GM21390 (cell line): ENCODE measurements around the gene ATG4D.
"Not testable (repeated sequence)": the region's sequence is repeated elsewhere in the genome, so short reads cannot be mapped to it uniquely, and the experiment has no call there.

ENCODE experiments used
- ATAC-seq: cut with Tn5 transposase; IDR thresholded peaks from one replicate; pipeline ENCODE4 v1.9.1; 2021; ENCODE audit not compliant: unreplicated experiment

ATG4D gene

DNA sequence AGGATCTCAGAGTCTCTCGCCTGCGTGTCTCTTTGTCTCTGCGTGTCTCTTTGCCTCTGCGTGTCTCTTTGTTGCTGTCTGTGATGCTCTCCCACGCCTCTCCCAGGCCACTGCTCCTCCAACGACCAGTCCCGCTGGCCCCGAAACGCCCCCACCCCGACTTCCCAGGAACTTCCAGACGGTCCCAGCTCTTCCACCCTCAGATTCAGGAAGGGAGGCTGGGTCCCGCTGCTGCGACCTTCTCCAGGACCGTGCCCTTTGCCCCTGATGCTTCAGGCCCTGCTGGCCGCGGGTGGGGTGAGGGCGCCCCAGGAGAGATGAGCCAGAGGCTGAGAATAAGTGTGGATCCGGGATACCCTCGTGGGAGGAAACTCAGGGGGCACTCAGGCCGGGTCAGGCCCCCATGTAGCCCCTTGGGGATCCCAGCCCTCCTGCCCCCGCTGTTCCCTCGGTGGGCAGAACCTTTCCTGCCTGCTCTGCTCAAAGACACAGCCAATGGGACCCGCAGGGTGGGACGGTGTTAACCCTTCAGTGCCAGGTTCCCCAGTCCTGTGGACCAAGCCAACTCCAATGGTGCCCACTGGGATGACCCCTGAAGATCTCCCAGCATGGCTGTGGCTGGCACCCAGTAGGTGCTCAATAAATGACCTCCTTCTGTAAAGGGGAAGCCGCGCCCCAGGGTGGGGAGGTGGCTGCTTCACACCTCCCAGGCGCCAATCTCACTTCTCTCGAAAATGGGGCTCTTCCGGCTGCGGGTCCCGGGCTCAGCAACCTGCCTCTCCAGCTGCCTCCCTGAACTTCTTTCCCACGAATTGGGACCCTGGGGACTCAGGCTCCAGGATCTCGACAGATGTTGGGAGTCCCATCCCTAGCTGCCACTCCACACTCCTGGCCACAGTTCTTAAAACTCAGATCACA, 25.0 kb upstream of the ATG4D start:
- ATAC-seq = no peak

DNA sequence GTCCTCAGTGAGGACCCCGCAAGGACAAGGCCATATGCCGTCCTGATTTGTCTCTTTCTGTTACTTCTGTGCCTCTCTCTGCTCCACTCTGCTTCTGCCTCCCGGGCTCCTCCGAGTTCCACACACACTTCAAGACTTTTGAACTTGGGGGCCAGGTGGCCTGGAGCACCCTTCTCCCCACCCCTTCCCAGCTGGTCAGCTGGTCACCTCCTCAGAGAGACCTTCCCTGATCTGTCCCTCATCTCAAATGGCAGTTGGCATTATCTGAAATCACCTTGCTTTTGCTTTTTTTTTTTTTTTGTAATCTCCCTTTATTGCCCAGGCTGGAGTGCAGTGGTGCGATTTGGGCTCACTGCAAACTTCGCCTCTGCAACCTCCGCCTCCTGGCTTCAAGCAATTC, 24.3 kb upstream of the ATG4D start:
- ATAC-seq = no peak

DNA sequence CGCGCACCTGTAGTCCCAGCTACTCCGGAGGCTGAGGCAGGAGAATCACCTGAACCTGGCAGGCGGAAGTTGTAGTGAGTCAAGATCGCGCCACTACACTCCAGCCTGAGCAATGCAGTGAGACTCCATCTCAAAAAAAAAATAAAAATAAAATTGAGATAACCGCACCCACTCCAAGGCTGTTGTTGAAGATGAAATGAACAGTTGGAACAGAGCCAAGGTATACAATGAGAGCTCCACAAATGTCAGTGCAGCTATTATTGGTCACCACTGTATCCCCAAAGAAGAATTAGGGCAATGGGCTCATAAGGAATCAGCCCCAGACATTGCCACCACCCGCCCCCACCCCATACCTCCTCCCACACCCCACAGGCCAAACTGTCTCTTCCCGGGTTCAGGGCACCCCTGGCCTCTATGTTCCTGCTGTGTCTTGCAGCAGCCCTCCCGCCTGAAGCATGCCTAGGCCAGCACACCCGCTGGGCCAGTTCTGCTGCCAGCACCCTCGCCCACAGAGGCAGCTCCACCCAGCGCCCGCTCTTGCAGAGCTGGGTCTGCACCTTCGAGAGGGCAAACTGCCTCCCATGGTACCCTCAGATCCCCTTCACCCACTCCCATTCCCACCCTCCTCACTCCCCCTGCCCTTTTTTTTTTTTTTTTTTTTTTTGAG, 22.9 kb upstream of the ATG4D start:
- ATAC-seq = no peak

DNA sequence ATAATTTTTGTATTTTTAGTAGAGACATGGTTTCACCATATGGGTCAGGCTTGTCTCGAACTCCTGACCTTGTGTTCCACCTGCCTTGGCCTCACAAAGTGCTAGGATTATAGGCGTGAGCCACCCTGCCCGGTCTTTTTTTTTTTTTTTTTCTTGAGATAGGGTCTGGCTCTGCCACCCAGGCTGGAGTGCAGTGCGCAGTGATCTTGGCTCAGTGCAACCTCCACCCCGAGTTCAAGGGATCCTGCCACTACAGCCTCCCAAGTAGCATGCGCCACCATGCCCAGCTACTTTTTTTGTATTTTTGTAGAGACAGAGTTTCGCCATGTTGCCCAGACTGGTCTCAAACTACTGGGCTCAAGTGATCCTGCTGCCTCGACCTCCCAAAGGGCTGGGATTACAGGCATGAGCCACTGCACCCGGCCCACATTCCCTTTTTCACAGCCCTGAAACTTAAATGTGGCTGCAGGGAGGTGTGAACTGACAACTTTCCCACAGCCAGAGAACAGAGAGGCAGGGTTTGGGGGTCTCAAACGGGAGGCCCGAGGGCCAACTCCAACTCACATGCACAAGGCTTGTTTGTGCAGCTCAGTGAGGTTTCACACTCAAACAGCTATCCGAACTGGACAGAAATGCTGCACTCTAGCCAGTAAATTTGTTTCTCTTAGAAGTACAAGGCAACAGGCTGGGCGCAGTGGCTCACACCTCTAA, 22.1 kb upstream of the ATG4D start:
- ATAC-seq = no peak

DNA sequence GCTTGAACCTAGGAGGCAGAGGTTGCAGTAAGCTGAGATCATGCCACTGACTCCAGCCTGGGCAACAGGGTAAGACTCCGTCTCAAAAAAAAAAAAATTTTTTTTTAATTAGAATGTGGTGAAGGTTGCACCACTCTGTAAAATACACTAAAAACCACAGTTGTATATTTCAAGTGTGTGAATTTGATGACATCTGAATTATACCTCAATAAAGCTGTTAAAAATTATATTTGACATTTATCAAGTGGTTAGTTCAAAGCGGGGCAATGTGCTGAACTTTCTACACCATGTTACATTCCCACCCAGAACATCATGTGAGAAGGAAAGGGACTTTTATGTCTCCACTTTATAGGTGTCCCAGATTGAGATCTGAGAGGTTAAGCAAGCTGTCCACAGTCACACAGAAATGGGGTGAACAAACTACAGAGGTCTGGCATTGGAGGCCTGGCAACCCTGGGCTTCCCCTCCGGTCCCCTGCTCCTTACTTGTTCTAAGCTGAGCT, 20.5 kb upstream of the ATG4D start:
- ATAC-seq = no peak

DNA sequence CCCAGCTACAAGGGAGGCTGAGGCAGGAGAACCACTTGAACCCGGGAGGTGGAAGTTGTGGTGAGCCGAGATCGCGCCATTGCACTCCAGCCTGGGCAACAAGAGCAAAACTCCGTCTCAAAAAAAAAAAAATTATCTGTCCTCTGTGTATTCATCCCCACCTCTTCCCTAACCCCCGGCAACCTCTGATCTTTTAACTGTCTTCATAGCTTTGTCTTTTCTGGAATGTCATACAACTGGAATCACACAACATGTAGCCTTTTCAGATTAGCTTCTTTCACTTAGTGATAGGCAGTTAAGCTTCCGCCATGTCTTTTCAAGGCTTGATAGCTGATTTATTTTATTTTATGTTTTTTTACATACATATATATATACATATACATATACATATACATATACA, 18.1 kb upstream of the ATG4D start:
- no peak for ATAC-seq

DNA sequence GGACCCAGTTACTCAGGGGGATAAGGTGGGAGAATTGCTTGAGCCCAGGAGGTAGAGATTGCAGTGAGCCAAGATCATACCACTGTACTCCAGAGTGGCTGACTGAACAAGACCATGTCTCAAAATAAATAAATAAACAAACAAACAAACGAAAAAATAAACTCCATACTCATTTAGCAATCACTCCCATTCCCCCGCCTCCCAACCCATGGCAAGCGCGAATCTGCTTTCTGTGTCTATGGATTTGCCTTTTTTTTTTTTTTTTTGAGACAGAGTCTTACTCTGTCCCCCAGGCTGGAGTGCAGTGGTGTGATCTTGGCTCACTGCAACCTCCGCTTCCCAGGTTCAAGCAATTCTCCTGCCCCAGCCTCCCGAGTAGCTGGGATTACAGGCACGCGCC, 16.8 kb upstream of the ATG4D start:
- not testable (repeated sequence) for ATAC-seq

DNA sequence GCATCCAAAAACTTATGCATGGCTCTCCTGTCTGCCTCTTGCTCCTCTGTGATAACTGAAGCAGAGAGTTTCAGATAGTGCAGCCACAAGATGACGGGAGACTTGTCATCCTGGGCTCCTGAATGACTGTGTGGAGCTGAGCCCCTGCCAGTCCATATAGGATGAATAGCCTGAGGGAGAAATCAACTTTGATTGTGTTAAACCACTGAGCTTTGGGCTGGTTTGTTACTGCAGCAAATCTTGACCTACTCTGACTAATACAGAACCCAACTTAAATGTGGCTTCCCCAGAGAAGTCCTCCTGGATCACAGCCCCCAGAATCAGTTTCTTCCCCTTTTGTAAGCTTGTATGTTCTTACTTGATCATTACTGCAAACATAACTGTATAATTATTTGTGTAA, 11.2 kb upstream of the ATG4D start:
- ATAC-seq = no peak

DNA sequence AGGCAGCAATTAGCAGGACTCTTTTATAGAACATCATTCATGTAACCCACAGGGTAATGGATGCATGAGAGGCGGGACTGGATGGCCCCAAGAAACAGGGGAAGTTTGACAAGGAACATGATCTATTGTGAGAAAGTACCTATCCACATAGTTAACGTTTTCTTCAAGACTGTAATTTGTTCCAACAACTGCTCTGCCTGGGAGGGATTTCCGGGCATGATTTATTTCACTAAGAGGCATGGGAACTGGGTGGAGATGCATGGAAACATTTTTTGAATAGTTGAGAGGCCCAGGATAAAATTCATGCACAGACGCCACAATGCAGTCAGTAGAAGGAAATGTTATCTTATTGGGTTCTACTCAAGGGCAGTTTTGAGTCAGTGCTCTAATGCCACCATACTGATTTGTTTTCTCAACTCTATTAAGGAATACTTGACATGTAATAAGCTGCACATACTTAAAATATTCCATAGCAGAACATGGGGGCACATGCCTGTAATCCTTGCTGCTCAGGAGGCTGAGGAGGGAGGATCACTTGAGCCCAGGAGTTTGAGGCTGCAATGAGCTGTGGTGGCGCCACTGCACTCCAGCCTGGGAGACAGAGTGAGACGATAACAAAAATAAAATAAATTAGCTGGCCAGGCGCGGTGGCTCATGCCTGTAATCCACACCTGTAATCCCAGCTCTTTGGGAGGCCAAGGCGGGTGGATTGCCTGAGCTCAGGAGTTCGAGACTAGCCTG, 9.9 kb upstream of the ATG4D start:
- no peak for ATAC-seq

DNA sequence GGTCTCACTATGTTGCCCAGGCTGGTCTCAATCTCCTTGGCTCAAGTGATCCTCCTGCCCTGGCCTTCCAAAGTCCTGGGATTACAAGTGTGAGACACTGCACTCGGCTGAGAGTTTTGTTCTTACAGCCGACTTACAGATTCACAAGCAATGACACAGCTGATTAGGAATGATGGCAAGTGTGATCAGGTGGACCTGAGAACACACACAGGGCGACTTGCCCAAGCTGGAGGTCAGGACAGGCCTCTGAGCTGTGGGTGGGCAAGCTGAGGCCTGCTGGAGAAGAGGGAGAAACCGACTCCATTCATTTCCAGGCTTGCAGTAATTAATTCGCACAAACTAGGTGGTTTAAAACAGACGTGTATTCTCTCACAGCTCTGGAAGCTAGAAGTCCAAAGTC, 8.1 kb upstream of the ATG4D start:
- ATAC-seq = no peak

DNA sequence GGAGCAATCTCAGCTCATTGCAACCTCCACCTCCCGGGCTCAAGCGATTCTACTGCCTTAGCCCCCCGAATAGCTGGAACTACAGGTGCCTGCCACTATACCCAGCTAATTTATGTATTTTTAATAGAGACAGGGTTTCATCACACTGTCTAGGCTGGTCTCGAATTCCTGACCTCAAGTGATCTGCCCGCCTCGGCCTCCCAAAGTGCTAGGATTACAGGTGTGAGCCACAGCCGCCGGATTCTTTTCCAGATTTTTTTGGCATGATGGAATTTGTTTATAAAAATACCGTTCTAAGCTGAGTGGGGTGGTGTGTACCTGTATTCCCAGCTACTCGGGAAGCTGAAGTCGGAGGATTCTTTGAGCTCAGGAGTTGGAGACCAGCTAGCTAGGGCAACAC, 6.0 kb upstream of the ATG4D start:
- no peak for ATAC-seq

DNA sequence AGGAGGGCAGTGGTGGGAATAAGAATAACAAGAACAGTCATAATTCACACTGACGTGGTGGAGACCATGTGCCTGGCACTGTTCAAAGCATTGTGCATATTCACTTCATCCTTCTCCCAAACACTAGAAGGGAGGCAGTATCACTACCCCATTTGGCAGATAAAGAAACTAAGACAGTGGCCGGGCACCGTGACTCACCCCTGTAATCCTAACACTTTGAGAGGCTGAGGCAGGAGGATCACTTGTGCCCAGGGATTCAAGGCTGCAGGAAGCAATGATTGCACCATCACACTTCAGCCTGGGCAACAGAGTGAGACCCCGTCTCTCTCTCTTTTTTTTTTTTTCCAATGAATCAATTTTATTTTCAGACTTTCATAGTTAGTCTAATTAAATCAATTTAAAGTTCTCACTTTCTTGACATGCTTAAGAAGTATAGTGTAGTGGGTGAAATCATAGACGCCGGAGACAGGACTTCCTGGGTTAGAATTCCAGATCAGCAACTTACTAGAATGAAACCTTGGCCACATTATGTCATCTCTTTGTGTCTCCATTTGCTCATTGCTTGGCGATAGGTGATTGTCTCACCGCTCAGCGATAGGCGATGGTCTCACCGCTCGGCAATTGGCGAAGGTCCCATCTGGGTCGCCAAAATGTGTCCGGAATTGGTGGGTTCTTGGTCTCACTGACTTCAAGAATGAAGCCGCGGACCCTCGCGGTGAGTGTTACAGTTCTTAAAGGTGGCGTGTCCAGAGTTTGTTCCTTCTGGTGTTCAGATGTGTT, 5.3 kb upstream of the ATG4D start:
- ATAC-seq = no peak

DNA sequence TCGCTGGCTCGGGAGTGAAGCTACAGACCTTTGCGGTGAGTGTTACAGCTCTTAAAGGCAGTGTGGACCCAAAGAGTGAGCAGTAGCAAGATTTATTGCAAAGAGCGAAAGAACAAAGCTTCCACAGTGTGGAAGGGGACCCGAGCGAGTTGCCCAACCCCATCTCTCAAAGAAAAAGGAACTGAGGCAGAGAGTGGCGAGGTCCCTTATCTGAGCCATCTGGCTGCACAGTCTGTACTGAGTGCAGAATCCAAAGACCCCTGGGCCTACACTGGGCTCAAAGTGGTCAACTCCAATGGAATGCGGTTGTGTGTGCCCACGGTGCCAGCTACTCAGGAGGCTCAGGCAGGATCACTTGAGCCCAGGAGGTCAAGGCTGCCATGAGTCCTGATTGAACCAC, 4.7 kb upstream of the ATG4D start:
- not testable (repeated sequence) for ATAC-seq

DNA sequence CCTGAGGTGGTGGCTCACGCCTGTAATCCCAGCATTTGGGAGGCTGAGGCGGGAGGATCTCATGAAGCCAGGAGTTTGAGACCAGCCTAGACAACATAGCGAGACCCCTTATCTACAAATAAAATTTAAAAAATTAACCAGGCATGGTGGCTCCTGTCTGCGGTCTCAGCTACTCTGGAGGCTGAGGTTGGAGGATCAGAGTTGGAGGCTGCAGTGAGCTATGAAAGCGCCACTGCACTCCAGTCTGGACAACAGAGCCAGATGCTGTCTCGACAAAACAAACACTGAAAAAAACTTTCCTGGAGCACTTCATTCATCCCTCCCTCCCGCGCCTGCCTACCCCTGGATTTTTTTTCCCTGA, 665 bp upstream of the ATG4D start:
- no peak for ATAC-seq

DNA sequence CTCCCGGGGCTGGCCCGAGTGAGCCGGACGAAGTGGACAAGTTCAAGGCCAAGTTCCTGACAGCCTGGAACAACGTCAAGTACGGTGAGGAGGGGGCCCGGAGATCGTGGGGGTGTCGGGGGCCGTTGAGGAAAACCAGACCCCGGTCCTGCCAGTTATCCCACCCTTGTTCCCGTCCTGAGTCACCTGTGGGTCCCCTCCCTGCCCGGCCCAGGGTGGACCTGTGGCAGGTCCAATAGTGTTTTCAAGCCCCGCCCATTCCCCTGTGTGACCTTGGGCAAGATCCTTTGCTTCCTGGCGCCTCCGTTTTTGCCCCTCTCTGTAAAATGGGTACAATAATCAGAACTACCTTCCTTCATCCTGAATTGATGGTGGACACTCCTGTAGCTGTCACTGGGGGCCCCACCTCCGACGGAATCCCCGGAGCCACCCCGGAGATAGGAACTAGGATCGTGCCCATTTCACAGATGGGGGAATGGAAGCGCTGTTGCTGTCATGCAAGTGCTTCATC, 593 bp downstream of the ATG4D start:
- ATAC-seq = no peak

DNA sequence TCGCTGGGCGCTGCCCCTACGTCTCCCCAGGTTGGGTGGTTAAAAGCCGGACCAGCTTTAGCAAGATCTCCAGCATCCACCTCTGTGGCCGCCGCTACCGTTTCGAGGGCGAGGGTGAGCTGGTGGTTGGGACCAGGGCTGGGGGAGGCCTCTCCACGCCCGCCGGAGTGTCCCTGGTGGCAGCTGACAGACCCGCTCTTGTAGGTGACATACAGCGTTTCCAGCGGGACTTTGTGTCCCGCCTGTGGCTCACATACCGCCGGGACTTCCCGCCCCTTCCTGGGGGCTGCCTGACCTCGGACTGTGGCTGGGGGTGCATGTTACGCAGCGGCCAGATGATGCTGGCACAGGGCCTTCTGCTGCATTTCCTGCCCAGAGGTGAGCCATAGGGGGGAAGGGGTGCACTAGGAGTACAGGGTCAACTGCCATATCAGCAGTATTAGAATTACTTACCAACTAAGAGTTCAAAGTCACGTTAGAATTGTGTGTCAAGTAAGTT, 1.1 kb downstream of the ATG4D start:
- ATAC-seq = no peak

DNA sequence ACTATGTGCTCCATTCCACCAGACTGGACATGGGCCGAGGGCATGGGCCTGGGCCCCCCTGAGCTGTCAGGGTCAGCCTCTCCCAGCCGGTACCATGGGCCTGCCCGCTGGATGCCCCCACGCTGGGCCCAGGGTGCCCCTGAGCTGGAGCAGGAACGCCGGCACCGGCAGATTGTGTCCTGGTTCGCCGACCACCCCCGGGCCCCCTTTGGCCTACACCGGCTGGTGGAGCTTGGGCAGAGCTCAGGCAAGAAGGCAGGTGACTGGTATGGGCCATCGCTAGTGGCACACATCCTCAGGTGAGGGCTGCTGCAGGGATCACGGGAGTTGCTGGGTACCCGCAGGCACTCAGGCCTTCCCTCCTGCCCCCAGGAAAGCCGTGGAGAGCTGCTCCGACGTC, 3.1 kb downstream of the ATG4D start:
- no peak for ATAC-seq

DNA sequence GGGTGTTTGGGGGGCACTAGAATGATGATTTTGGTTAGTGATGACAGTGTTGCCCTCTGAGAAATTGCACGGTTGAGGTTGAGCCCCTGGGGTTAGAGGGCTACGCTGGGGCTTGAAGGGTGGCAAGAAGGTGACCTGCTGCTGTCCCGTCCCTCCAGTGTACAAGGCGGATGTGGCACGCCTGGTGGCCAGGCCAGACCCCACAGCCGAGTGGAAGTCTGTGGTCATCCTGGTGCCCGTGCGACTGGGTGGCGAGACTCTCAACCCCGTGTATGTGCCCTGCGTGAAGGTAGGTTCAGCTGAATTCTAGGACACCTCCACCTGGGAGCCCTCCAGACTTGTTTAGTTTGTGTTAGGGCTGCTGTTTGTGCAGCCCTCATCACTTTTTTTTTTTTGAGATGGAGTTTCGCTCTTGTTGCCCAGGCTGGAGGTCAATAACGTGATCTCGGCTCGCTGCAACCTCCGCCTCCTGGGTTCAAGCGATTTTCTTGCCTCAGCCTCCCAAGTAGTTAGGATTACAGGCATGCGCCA, 5.1 kb downstream of the ATG4D start:
- ATAC-seq = no peak

DNA sequence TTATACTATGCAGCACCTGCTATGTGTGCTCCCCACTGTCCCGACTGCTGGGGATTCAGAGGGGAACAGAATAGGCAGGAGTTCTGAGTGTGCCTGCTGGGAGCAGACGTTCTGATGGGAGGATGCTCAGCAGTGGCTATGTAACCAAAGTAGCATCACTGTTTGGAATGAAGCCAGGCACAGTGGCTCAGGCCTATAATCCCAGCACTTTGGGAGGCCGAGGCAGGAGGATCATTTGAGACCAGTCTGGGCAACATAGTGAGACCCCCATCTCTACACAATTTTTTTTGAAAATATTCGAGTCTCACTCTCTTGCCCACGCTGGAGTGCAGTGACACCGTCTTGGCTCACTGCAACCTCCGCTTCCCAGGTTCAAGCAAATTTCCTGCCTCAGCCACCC, 6.0 kb downstream of the ATG4D start:
- ATAC-seq = no peak

DNA sequence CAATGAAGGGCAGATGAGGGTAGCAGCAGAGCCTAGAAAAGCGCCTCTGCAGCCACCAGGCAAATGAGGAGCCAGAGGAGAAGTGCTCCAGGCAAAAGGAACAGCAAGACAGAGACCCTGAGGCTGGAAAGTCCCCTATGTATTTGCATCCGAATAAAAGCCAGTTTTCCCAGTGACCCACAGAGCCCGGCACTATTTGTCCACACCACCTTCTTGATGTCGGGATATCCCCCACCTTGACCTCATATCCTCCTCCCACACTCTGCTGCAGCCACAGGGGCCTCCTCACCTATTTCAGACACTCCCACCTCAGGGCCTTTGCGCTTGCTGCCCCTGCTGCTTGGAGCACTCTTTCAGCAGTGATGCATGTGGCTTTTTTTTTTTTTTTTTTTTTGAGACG, 6.6 kb downstream of the ATG4D start:
- no peak for ATAC-seq
